SK-N-SH (cell line): Measurements from ENCODE around the gene EWSR1. TPM values are rescaled to one million over a fixed set of nuclear protein-coding genes. Genes with fewer than 3 reads are reported as not detected.

Experiments used
- CTCF ChIA-PET: fragments of 300-600, 350-600 bp; formaldehyde crosslinking; extraction: SDS; loops from one replicate; lab custom pipeline; 2021; lab: Yijun Ruan, JAX
- POLR2A ChIA-PET: fragments of 350-600 bp; sonication (Branson Sonifier 250); formaldehyde crosslinking; extraction: SDS; loops from one replicate; lab custom pipeline; 2020; ENCODE audit warnings: antibody characterized with exemption, inconsistent platforms; lab: Yijun Ruan, JAX
- DNase-seq: peaks from one replicate; pipeline ENCODE4 v3.0.0; 2012
- H2AFZ ChIP-seq: fragments of 200-600 bp; sonication (generic); 2 replicates; pipeline ENCODE4 v1.8.1; 2016; ENCODE audit warnings: antibody characterized with exemption, mild to moderate bottlenecking, low read depth
- H3F3A ChIP-seq: fragments of 200-600 bp; sonication (generic); replicated peaks from 2 replicates; pipeline ENCODE3; 2016; ENCODE audit warnings: antibody characterized with exemption, mild to moderate bottlenecking; ENCODE audit not compliant: insufficient read depth
- H3K27ac ChIP-seq, 2 experiments: fragments of 200-500 bp in 1 of 2; fragments of 200-600 bp in 1 of 2; sonication (Bioruptor generic) in 1 of 2; sonication (generic), shearing (Covaris generic) in 1 of 2; 2 replicates each; pipeline versions ENCODE4 v1.5.1 to v1.6.1; 2014 to 2016; ENCODE audit warnings: low read depth in 2 of 2, inconsistent platforms in 1 of 2, low read length in 1 of 2, mild to moderate bottlenecking in 1 of 2, mixed read lengths in 1 of 2
- H3K27me3 ChIP-seq: fragments of 200-600 bp; sonication (generic), shearing (Covaris generic); 2 replicates; pipeline ENCODE4 v1.6.1; 2016; ENCODE audit warnings: mixed run types; ENCODE audit not compliant: insufficient read depth
- H3K36me3 ChIP-seq, 2 experiments: fragments of 200-500 bp in 1 of 2; fragments of 200-600 bp in 1 of 2; sonication (Bioruptor generic) in 1 of 2; sonication (generic) in 1 of 2; replicated peaks in 1 of 2; 2 replicates each; pipeline versions ENCODE3 to v1.5.1; 2014 to 2016; ENCODE audit warnings: low read length in 1 of 2, mild to moderate bottlenecking in 1 of 2; ENCODE audit not compliant: insufficient read depth in 2 of 2, control insufficient read depth in 1 of 2
- H3K4me1 ChIP-seq, 2 experiments: fragments of 200-500 bp in 1 of 2; fragments of 200-600 bp in 1 of 2; sonication (Bioruptor generic) in 1 of 2; sonication (generic), shearing (Covaris generic) in 1 of 2; 2 replicates each; pipeline versions ENCODE4 v1.5.1 to v1.6.1; 2014 to 2016; ENCODE audit warnings: low read depth in 1 of 2, low read length in 1 of 2, mixed run types in 1 of 2; ENCODE audit not compliant: insufficient read depth in 2 of 2, control insufficient read depth in 1 of 2
- H3K4me2 ChIP-seq: fragments of 200-600 bp; sonication (generic), shearing (Covaris generic); 2 replicates; pipeline ENCODE4 v1.6.1; 2017; ENCODE audit warnings: mixed run types
- H3K4me3 ChIP-seq, 2 experiments: fragments of 200-500 bp in 1 of 2; fragments of 200-600 bp in 1 of 2; sonication (Bioruptor generic) in 1 of 2; sonication (generic), shearing (Covaris generic) in 1 of 2; 2 replicates each; pipeline versions ENCODE4 v1.5.1 to v1.8.1; 2014 to 2016; ENCODE audit warnings: low read depth in 2 of 2, inconsistent platforms in 1 of 2, low read length in 1 of 2, mild to moderate bottlenecking in 1 of 2, mixed read lengths in 1 of 2, moderate library complexity in 1 of 2
- H3K79me2 ChIP-seq: fragments of 200-600 bp; sonication (generic); 2 replicates; pipeline ENCODE4 v1.8.1; 2017; ENCODE audit warnings: mild to moderate bottlenecking; ENCODE audit not compliant: insufficient read depth
- H3K9ac ChIP-seq: fragments of 200-600 bp; sonication (generic); 2 replicates; pipeline ENCODE4 v1.6.1; 2017; ENCODE audit warnings: mixed run types
- H3K9me2 ChIP-seq: fragments of 200-600 bp; sonication (generic); 2 replicates; pipeline ENCODE4 v1.6.1; 2017; ENCODE audit warnings: mixed run types
- H3K9me3 ChIP-seq: fragments of 200-600 bp; sonication (generic); 2 replicates; pipeline ENCODE4 v1.6.1; 2017; ENCODE audit warnings: mixed run types, mild to moderate bottlenecking, moderate library complexity
- H4K20me1 ChIP-seq: fragments of 200-600 bp; sonication (generic); 2 replicates; pipeline ENCODE4 v1.6.1; 2017; ENCODE audit warnings: mild to moderate bottlenecking, mixed run types; ENCODE audit not compliant: insufficient read depth
- CHD2 ChIP-seq: fragments of 150-350 bp; IDR thresholded peaks from 2 replicates; pipeline ENCODE4 v1.6.1; 2018; ENCODE audit warnings: low read length; ENCODE audit not compliant: partially characterized antibody
- EP300 ChIP-seq, 2 experiments: IDR thresholded peaks; 2 replicates each; pipeline versions ENCODE4 v1.4.0 to v1.6.1; 2012; ENCODE audit warnings: borderline replicate concordance in 1 of 2, low read depth in 1 of 2, low read length in 1 of 2
- MEF2A ChIP-seq: IDR thresholded peaks from 2 replicates; pipeline ENCODE4 v1.4.0; 2012; ENCODE audit warnings: low read depth, borderline replicate concordance
- POLR2AphosphoS5 ChIP-seq: IDR thresholded peaks from 2 replicates; pipeline ENCODE4 v1.6.1; 2012; ENCODE audit warnings: low read depth, low read length
- RCOR1 ChIP-seq: fragments of 150-350 bp; IDR thresholded peaks from 2 replicates; pipeline ENCODE4 v1.6.1; 2017; ENCODE audit warnings: antibody characterized with exemption, low read length
- RFX5 ChIP-seq: IDR thresholded peaks from 2 replicates; pipeline ENCODE4 v1.6.1; 2012; ENCODE audit warnings: mild to moderate bottlenecking, improper control_type of control experiment, low read length
- TCF12 ChIP-seq: IDR thresholded peaks from 2 replicates; pipeline ENCODE4 v1.4.0; 2012
- TEAD4 ChIP-seq: IDR thresholded peaks from 2 replicates; pipeline ENCODE4 v1.4.0; 2012; ENCODE audit warnings: mild to moderate bottlenecking, borderline replicate concordance; ENCODE audit not compliant: insufficient read depth
- YY1 ChIP-seq: IDR thresholded peaks from 2 replicates; pipeline ENCODE4 v1.4.0; 2012; ENCODE audit warnings: low read depth, mild to moderate bottlenecking
- WGBS: methylation state at CpG from one replicate; pipeline ENCODE4 v1.1.6; 2017; ENCODE audit warnings: low lambda C conversion rate; 5-methylcytosine and 5-hydroxymethylcytosine counted together
- polyA plus RNA-seq, 3 experiments: library from polyadenylated mRNA; depleted of rRNA; stranded (reverse); fragments of >200 nt; gene quantifications; 2 replicates each; pipeline ENCODE4 v1.2.3, GENCODE V29; 2012
- TF ChIP-seq, protein P1 (sequence below): IDR thresholded peaks from 2 replicates; pipeline ENCODE4 v1.4.0; 2012; ENCODE audit warnings: low read depth, borderline replicate concordance
- TF ChIP-seq, protein P2 (sequence below): fragments of 150-350 bp; IDR thresholded peaks from 2 replicates; pipeline ENCODE4 v1.6.1; 2017; ENCODE audit warnings: antibody characterized with exemption, low read length, low read depth, borderline replicate concordance
- TF ChIP-seq, protein P3 (sequence below): IDR thresholded peaks from 2 replicates; pipeline ENCODE4 v1.6.1; 2012; ENCODE audit warnings: mild to moderate bottlenecking, low read depth, low read length, moderate library complexity
- TF ChIP-seq, protein P4 (sequence below): IDR thresholded peaks from 2 replicates; pipeline ENCODE4 v1.4.0; 2012; ENCODE audit warnings: low read depth

The EWSR1 gene
- polyA plus RNA-seq, 1 of the 3 experiments (the other 2 are of a cell fraction) = 173 TPM

DNA sequence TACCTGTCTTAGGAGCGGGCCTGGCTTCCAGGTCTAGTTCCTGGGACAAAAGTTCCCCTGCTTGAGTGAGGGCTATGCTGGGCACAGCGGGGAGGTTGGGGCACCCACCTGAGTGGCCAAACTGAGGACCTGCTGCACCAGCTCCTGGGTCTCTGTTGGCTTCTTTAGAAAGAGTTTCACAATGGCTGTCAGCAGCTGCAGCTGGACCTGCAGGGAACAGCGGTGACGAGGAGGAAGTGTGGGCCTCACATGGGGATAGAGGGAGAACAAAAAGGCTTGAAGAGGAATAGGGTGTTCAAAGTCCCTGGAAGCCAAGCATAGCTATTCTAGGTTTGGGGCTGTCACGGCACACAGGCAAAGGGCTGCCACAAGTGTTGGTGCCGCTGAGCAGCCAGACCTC is 74.1 kb downstream of the EWSR1 start:
- peaks cover 21 to 62% of the 10 kb centered on the region in 2 experiments for H3K36me3 ChIP-seq
- 94% methylated on average over 6 of the region's 6 CpGs for WGBS
- CTCF ChIA-PET = interaction anchor here (0.7 to 1.7 kb wide), 7 partner anchors 14 to 97 kb away, joined by 3 to 9 read pairs (median 3); no protein-coding TSS in a partner anchor

More for the DNA sequence above, 74.1 kb downstream of the EWSR1 start:
- Histone ChIP-seq H3K27me3 (no peaks in the 10 kb centered on the region), H3K4me3 (no peak overlapping the region), H3K9me3 (no peaks in the 10 kb centered on the region), H3K9ac (no peak overlapping the region), H3K79me2 (no peaks in the 10 kb centered on the region), H3K4me1 (peaks cover 20 to 54% of the 10 kb centered on the region in 2 experiments), H3K27ac (peak overlapping the region in 1 of 2 experiments; percentile 95; a peak in 2 of 4 replicates), H3K9me2 (no peaks in the 10 kb centered on the region), H3K4me2 (no peak overlapping the region), H4K20me1 (no peaks in the 10 kb centered on the region), H2AFZ (no peak overlapping the region), H3F3A (peaks cover 26% of the 10 kb centered on the region)
- no peak for DNase-seq
- TF ChIP-seq, protein P1, sequence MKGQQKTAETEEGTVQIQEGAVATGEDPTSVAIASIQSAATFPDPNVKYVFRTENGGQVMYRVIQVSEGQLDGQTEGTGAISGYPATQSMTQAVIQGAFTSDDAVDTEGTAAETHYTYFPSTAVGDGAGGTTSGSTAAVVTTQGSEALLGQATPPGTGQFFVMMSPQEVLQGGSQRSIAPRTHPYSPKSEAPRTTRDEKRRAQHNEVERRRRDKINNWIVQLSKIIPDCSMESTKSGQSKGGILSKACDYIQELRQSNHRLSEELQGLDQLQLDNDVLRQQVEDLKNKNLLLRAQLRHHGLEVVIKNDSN = no peak
- TF ChIP-seq RCOR1 = no peak
- TF ChIP-seq TCF12 = no peak
- no peak for TF ChIP-seq TEAD4
- no peak for TF ChIP-seq CHD2
- TF ChIP-seq RFX5 = no peak
- no peak for TF ChIP-seq MEF2A
- TF ChIP-seq, protein P2, sequence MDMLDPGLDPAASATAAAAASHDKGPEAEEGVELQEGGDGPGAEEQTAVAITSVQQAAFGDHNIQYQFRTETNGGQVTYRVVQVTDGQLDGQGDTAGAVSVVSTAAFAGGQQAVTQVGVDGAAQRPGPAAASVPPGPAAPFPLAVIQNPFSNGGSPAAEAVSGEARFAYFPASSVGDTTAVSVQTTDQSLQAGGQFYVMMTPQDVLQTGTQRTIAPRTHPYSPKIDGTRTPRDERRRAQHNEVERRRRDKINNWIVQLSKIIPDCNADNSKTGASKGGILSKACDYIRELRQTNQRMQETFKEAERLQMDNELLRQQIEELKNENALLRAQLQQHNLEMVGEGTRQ = no peak
- TF ChIP-seq EP300 (IDR thresholded peaks at IDR 0.05; ENCODE audit: borderline replicate concordance in 1 of 2, low read depth in 1 of 2, low read length in 1 of 2) = no peak
- TF ChIP-seq, protein P3, sequence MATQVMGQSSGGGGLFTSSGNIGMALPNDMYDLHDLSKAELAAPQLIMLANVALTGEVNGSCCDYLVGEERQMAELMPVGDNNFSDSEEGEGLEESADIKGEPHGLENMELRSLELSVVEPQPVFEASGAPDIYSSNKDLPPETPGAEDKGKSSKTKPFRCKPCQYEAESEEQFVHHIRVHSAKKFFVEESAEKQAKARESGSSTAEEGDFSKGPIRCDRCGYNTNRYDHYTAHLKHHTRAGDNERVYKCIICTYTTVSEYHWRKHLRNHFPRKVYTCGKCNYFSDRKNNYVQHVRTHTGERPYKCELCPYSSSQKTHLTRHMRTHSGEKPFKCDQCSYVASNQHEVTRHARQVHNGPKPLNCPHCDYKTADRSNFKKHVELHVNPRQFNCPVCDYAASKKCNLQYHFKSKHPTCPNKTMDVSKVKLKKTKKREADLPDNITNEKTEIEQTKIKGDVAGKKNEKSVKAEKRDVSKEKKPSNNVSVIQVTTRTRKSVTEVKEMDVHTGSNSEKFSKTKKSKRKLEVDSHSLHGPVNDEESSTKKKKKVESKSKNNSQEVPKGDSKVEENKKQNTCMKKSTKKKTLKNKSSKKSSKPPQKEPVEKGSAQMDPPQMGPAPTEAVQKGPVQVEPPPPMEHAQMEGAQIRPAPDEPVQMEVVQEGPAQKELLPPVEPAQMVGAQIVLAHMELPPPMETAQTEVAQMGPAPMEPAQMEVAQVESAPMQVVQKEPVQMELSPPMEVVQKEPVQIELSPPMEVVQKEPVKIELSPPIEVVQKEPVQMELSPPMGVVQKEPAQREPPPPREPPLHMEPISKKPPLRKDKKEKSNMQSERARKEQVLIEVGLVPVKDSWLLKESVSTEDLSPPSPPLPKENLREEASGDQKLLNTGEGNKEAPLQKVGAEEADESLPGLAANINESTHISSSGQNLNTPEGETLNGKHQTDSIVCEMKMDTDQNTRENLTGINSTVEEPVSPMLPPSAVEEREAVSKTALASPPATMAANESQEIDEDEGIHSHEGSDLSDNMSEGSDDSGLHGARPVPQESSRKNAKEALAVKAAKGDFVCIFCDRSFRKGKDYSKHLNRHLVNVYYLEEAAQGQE = no peak
- TF ChIP-seq YY1 = no peak
- TF ChIP-seq, protein P4, sequence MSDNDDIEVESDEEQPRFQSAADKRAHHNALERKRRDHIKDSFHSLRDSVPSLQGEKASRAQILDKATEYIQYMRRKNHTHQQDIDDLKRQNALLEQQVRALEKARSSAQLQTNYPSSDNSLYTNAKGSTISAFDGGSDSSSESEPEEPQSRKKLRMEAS = no peak
- no peak for TF ChIP-seq POLR2AphosphoS5
- POLR2A ChIA-PET = no interaction called here
